ENCODE measurements around the gene TSEN34.
A peak's percentile ranks its signal among the peaks of the same experiment; 100 is the strongest.

Gene TSEN34

DNA sequence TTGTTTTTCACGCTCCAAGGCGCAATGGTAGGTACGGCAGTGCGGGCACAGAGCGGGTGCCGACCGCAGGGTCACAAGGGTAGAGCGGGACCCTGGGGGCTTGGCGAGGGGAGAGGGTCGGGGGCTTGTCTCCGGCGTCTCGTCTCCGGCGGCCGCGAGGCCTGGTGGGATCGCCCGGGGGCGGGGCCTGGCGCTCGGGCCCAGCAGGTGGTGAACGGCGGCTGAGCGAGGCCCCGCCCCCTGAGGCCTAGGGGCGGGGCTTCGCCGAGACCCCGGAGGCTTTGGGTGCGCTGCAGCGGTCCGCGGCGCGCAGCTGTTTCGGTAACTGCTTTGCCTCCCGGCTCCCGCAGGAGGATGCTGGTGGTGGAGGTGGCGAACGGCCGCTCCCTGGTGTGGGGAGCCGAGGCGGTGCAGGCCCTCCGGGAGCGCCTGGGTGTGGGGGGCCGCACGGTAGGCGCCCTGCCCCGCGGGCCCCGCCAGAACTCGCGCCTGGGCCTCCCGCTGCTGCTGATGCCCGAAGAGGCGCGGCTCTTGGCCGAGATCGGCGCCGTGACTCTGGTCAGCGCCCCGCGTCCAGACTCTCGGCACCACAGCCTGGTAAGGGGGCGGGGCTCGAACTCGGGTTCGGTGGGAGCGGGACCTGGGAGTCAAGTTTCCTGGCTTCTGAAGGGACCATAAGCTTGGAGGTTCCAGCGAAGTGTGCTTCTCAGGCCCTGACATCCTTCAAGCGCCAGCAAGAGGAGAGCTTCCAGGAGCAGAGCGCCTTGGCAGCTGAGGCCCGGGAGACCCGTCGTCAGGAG is at the start of gene TSEN34:
Gene TSEN34, plus strand, starts transcription at position 298 of the 800 bp plus-strand sequence. Its CDS starts 57 bp downstream, at position 355.
- DNase-seq (ENCODE audit: low spot score) = peak; percentile 96

- DNase-seq (ENCODE audit: low spot score) = no peak
Measured at GRCh38 chr19:54141356-54141755, 49.8 kb upstream of the TSEN34 start.

GRCh38 chr19:54142166-54142780 is 48.8 kb upstream of the TSEN34 start:
- no peak for DNase-seq (ENCODE audit: low spot score)

- no peak for DNase-seq (ENCODE audit: low spot score)
Measured at GRCh38 chr19:54145541-54146158, 45.5 kb upstream of the TSEN34 start.

- DNase-seq (ENCODE audit: low spot score) = no peak
Measured at GRCh38 chr19:54147676-54148075, 43.4 kb upstream of the TSEN34 start.

GRCh38 chr19:54148158-54148557 is 43.0 kb upstream of the TSEN34 start:
- no peak for DNase-seq (ENCODE audit: low spot score)

DNA sequence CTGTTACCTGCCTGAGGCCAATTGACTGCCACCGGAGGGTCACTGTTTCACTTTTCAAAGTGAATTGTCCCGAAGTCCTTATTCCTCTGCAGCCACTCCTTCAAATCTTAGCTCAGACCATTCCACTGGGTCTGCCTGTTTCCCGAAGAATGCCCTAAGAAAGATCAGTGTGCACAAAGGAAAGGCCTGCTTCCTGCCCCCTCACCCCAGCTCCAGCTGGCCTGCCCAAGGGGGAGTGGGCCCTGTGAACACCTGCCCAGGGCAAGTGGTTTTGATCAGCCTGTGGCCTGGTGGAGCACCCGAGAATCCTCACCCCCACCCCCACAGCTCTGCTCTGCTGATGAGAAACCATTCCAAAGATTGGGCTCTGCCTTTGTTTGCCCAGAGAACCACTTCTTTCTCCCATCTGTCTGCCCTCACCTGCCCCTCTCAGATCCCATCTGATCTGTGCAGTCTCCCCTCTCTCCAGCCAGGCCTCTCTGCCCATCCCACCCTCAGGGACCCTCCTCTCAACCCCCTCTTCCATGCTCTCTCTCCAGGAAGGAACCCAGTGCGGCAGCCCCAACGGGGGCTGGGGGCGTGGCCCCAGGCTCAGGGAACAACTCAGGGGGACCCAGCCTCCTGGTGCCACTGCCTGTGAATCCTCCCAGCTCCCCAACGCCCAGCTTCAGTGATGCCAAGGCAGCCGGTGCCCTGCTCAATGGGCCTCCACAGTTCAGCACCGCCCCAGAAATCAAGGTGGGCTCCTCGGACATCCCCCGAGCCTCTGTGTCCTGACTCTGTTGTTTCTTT is 41.9 kb upstream of the TSEN34 start:
- no peak for DNase-seq (ENCODE audit: low spot score)

- no peak for DNase-seq (ENCODE audit: low spot score)
Measured at GRCh38 chr19:54151362-54152035, 39.6 kb upstream of the TSEN34 start.

- DNase-seq (ENCODE audit: low spot score) = no peak
Measured at GRCh38 chr19:54152267-54152666, 38.8 kb upstream of the TSEN34 start.

DNA sequence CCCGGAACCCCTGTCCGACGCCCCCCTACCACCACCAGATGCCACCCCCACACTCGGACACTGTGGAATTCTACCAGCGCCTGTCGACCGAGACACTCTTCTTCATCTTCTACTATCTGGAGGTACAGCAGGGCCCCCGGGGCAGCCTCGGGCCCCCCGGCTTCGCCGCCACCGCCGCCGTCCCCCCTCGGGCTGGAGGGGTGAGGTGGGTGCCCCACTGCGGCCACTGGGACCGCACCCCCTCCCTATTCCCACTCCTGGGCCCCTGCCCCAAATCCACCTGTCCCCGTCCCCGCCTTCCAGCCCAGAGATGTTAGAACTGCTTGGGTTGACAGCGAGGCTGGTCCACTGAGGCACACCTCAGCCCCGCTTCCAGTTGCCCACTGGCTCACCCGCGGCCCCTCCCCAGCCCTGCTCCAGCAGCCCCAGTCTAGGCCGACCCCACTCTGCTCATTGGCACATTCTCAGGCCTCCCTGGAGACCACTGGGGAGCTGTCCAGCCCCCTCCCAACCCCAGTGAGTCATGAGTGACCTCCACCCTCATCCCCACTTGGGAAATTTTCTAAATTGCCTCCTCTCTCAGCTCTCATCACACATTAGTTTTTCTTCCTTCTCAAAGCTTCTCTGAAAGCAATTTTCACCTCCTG is 38.1 kb upstream of the TSEN34 start:
- no peak for DNase-seq (ENCODE audit: low spot score)

GRCh38 chr19:54153731-54154326 is 37.3 kb upstream of the TSEN34 start:
- no peak for DNase-seq (ENCODE audit: low spot score)

- DNase-seq (ENCODE audit: low spot score) = no peak
Measured at GRCh38 chr19:54154603-54155345, 36.3 kb upstream of the TSEN34 start.

DNA sequence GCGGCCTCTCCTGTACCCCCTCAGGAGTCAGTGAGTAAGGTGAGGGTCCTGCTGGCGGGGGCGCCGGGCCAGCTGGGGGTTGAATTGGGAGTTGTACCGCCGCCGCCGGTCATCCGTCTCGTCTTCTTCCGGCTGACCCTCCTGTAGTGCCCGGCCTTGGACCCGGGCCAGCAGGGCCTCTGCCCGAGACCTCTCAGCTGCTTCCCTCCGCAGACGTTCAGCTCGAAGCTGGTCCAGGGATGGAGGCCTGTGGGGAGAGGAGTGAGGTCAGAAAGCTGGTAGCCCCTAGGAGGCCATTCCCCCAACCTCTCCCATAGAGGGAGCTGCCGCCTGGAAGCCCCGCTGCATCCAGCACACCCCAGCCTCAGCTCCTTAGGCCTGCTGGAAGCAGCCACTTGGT is 35.4 kb upstream of the TSEN34 start:
- DNase-seq (ENCODE audit: low spot score) = no peak

DNA sequence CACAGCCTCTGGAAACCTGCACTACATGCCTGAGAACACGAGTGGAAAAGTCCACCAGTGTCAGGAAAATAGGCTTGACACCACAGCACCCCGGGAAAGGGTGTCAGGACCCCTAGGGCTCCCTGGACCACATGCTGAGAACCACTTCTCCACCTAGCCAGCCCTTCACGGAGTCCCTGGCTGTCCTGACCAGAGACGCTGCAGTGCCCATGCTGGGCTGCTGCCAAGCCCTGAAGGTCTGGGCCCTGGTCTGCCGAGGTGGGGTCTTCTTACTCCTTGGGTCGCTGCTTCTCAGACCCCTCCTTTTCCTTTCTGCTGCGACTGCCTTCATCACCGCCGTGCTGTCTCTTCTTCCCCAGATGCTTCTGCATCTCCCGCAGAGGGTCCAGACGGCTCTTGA is 34.6 kb upstream of the TSEN34 start:
- DNase-seq (ENCODE audit: low spot score) = no peak

DNA sequence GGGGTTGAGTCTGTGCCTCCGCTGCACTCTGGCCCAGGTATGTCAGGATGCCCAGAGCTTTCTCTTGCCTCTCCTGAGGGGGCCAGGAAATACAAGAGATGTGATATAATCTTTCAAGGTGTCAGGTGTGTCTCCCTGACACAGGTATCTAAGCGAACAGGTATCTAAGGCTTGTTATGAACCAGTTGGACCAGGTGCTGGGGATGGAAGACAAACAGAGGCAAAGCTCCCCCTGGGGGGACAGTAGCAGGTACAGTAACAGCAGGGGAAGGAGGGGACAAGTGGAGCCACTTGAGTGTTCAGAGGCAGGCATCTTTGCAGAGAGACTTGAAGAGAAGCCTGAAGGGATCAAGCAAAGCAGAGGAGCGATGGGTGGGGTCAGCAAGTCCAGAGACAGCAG is 34.2 kb upstream of the TSEN34 start:
- DNase-seq (ENCODE audit: low spot score) = no peak

- DNase-seq (ENCODE audit: low spot score) = no peak
Measured at GRCh38 chr19:54158812-54159351, 32.2 kb upstream of the TSEN34 start.

DNA sequence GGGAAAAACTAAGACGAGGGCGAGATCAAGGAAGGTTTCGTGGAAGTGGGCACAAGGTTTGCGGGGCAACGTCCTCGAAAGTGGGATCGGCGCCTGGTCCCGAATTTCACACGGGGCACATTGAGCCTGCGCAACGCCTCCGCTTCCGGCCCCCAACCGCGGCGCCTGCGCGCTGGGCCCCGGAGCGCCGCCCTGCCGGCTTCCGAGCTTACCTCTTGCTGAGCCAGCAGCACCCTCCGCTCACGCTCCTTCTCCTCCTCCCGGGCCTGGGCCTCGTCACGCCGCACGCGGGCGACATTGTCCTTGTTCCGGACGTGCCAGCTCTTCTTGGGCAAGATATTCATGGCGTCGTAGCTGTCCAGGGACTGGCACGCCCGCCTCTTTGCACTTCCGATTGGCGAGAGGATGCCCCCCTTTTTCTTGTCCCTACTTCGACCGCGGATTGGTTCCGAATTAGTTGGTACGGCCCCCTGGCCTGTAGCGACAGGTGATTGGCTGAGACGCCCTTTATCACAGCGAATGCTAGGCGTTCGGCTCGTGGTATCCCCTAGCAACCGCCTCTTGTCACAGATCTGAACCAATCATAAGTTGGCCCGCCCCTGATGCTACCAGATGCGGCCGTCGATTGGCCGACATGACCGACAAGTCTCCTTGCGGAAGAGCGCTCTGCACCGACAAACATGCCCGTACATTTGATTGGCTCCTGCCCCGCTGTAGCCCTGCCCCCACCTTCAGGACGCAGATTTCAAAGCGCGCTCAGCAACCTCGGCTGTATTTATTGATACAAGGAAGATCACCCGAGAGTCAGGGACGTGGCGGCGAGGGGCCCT is 31.5 kb upstream of the TSEN34 start, which contains the start of gene LENG1:
Gene LENG1, minus strand, starts transcription at position 370 of the 830 bp plus-strand sequence. Its CDS starts 26 bp downstream, at position 344.
- peak; percentile 98 for DNase-seq (ENCODE audit: low spot score)

GRCh38 chr19:54160182-54160811 is 30.8 kb upstream of the TSEN34 start:
- no peak for DNase-seq (ENCODE audit: low spot score)
